ENCODE data around the gene COPZ1. TPM values are rescaled to one million over a fixed set of nuclear protein-coding genes. Genes with fewer than 3 reads are reported as not detected.
A peak's percentile ranks its signal among the peaks of the same experiment; 100 is the strongest.

The COPZ1 gene
- total RNA-seq, 2 donors from 2014 or later, result 119 to 129 TPM

DNA sequence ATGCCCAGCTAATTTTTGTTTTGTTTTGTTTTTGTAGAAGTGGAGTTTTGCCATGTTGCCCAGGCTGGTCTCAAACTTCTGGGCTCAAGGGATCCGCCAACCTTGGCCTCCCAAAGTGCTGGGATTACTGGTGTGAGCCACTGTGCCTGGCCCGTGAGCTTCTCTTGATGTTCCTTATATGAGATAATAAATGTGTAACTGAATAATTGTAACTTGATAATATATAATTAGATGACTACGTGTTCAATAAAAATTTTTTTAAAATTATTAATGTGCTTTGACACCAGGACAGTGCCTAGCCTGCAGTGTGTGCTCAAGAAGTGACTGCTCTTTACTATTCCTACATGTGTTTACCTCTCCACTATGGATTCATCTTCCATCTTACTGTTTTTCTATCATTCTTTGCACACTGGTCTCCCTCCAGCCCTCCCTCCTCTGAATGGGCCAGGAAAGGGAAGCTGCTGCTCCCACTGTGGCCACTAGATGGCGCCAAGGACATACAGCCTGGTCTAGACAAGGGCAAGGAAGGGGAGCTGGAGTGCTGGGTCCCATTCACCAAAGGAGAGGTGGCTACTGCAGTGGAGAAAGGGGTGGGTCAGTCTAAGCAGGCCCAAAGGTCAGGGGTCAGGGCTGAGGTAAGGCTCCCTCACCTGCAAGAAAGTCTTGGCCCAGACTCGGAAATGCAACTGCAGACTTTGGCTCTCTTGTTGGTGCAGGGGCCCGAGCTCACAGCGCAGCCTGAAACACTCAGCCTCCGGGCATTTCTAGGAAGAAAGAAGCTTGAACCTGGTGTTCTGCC lies 74.3 kb downstream of the COPZ1 start:
- intact Hi-C loops (cut with DNase I, micrococcal nuclease), result loop anchor here in 1 of 2 donors (5.0 kb wide), 1 partner anchor 38 kb away; no protein-coding TSS in a partner anchor
- ATAC-seq, result peak; percentile 88
- peak; percentile 70 to 84 for DNase-seq

DNA sequence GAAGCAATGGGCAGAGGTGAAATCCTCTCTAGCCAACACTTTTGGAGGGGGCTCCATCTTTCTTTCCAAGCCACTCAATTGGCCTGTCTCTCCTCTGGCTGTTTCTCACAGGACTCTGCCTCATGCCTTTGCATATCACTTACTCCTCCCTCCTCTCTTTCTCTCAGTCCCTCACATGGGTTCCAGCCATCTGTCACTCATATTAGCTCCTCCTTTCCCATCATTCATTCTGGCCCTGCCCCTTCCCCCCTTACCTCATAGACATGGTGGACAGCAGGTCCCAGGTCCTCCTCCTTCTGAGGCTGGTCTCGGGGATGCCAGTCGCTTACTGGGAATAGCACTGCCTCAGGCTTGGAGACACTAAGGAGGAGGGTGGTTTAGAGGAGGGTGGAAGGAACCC lies 76.2 kb downstream of the COPZ1 start:
- ATAC-seq (no peak), DNase-seq (no peak)
- intact Hi-C loops (cut with DNase I, micrococcal nuclease), result loop anchor here in 1 of 2 donors (5.0 kb wide), 1 partner anchor 36 kb away; no protein-coding TSS in a partner anchor

Small RNA genes within 50 kb of the gene (microRNA-seq; reads per million reads assigned to microRNA genes)
- gene MIR148B, result 367 to 502 reads per million in 2 donors

Other genes with a start within 250 kb of the COPZ1 start
- gene SMUG1, start 136.1 kb upstream of the COPZ1 start, total RNA-seq, result 10 to 100 TPM; 28.0 to 31.4 TPM
- gene CBX5, start 45.0 kb upstream of the COPZ1 start, total RNA-seq, result 10 to 100 TPM; 40.9 to 42.0 TPM
- 100 to 1,000 TPM; 503 to 718 TPM for gene HNRNPA1, start 44.4 kb upstream of the COPZ1 start, total RNA-seq
- gene NFE2, start 24.1 kb upstream of the COPZ1 start, total RNA-seq, result under 1 TPM; 0.14 to 0.18 TPM
- under 1 TPM in 1 of 2 donors, not detected in 1; 0.50 TPM for gene GPR84, start 39.4 kb downstream of the COPZ1 start, total RNA-seq
- gene ZNF385A, start 59.6 kb downstream of the COPZ1 start, total RNA-seq, result 1 to 10 TPM; 4.0 to 8.3 TPM
- 10 to 100 TPM; 20.8 to 49.1 TPM for gene ITGA5, start 94.1 kb downstream of the COPZ1 start, total RNA-seq
- under 1 TPM in 1 of 2 donors, not detected in 1; 0.67 TPM for gene GTSF1, start 148.5 kb downstream of the COPZ1 start, total RNA-seq
- gene NCKAP1L, start 172.6 kb downstream of the COPZ1 start, total RNA-seq, result 10 to 100 TPM in 1 of 2 donors, 1 to 10 TPM in 1; 5.4 to 13.6 TPM
- 1 to 10 TPM in 1 of 2 donors, under 1 TPM in 1; 0.79 to 1.8 TPM for gene PDE1B, start 224.5 kb downstream of the COPZ1 start, total RNA-seq